Stimulated activated CD4-positive, alpha-beta T cell treated with anti-CD3 and anti-CD28 coated beads, Interleukin-2, amount 100 ng/mL, for 48 hours (primary cell): Measurements from ENCODE around the gene HMCN1.

ENCODE experiments used
- DNase-seq, 2 donors: peaks; one replicate each; pipeline ENCODE4 v3.0.0-alpha.2; 2020

HMCN1 gene

DNA sequence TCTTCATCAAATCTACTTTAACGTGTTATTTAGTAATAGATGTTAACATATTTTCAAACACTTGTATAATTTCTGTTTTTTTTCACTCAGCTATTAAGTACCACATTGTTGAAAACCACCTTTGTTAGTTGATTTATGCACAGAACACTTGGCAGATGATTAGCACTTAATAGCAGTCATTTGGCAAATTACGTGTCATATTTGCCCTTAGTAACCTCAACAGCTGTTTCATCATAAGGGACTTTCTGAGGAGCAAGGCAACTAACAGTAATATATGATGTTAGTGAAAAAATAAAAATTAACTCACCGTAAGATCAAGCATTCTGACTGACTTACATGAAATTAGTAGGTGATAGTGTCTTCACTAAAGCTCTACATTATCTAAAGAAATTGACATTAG lies 186.4 kb downstream of the HMCN1 start:
- no peak for DNase-seq

DNA sequence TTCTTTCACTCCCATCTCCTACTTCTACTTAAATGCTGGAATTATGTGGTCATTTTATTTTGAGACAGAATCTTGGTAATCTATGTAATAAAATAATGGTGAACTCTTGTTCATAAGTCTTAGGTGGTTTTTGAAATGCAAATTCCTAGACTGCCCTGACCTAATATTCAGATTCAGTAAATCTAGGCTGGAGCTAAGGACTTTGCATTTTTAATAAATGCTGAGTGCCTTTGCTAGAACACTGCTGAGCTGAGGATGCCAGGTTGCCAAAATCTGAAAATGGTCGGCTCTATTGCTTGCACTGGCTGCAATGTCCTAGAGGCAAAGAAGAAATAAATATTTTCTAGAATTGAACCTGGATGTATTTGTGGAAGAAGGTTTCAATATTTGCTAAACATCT lies 187.4 kb downstream of the HMCN1 start:
- no peak for DNase-seq

DNA sequence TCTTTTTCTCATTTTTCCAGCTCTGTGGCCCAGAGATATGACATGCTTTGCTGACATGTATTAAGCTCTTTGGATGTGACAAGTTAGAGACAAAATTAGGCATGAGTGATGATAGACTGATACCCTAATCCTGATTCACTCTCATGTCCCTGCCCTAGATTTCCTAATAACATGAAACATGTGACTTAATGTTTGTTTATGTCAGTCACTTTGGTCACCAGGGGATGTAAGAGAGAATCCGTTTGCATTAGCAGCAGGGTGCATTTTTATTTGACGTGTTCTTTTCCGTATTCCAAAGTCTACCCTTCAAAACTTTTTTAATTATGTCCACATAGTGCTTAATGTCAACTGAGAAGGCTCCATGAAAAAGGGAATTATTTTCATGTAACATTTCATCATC lies 192.4 kb downstream of the HMCN1 start:
- no peak for DNase-seq

DNA sequence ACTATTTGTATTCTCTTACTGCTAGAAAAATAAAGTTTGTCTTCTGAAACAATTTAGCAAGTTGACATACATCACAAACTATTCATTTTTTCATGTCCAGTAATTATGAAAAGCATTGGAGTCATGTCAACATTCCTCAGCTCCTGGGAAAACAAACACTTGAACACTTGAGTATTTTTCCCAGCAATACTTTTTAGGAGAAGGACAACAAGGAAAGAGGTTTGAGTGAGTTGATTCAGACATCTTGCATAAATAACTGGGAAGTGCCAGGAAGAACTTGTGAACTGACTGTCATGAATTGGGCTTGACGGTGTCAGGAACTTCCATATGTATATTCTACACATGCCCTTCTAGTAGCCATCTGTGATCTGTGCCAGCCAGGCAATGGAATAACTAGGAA lies 195.6 kb downstream of the HMCN1 start:
- no peak for DNase-seq

DNA sequence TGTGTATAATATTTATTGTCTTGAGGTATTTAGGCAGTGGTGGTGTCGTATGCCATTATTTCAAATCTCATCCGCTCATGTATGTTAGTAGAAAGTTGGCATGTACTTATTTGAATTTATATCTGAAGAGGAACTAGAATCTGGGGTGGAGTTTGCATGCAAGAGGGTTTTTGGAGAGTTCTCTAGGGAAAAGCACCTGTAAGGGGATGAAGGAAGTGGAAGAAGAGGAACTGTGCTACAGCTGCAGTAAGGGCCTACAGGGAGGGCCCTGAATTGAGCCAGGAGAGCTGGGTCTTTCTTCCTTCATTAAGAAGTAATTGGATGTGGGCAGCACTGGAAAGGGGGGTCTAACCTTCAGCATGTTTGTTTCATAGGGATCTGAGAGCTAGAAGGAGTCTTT lies 197.2 kb downstream of the HMCN1 start:
- DNase-seq: no peak

DNA sequence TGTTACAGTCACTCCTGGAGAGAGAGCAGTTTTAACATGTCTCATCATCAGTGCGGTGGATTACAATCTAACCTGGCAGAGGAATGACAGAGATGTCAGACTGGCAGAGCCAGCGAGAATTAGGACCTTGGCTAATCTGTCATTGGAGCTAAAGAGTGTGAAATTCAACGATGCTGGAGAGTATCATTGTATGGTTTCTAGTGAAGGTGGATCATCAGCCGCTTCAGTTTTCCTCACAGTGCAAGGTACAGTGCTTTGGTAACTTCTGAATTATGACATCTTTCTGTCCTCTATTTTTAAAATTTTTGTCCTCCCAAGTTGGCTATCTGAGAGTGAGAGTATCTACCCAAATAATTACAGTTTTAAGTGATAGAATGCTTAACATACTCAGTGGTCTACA lies 199.4 kb downstream of the HMCN1 start:
- no peak for DNase-seq

DNA sequence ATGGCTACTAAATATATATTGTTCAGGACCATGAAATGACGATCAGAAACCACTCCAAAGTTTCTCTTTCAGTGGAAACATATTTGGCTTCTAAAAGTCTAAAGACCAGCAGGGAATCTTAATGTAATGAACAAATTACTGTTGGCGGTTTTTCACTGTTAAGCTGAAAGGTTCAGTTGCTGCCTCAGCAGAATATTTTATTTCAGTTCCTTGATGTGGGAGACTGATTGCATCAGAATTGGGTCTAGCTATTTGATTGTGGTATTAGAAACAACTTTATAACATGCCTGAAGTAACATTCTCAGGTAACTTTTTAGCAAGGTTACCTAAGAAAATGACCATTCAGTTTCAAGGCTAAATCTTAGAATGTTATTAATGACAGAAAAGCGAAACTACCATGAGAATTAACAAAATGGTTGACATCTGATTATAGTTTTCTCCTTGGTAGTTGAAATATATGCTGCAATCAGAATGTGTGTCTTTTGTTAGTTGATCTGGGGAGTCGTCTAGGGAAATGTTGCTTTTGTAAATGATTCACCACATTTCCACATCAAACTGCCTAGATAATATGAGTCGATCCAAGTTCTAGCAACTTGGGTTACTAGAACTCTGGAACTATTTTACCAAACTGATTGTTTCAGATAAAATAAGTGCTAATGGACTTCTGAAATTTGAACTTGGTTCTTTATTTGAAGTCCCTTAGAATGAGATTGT lies 200.4 kb downstream of the HMCN1 start:
- no peak for DNase-seq

DNA sequence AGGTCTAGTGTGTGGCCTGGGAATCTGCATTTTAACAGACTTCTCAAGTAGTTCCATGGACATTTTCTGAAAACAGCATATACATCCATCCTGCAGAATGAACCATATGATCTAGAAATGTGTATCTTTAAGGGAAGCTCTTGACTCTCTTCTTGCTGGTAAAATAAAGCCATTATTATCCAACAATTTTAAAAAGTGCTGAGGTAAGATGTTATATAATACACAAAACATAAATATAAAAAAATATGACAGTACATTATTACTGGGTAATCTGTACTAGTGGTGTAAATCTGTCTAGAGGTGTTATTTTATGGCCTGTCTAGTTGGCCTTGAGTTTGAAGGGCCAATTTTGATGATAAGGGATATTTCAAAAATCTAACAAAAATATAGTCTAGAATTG lies 201.2 kb downstream of the HMCN1 start:
- DNase-seq: no peak

DNA sequence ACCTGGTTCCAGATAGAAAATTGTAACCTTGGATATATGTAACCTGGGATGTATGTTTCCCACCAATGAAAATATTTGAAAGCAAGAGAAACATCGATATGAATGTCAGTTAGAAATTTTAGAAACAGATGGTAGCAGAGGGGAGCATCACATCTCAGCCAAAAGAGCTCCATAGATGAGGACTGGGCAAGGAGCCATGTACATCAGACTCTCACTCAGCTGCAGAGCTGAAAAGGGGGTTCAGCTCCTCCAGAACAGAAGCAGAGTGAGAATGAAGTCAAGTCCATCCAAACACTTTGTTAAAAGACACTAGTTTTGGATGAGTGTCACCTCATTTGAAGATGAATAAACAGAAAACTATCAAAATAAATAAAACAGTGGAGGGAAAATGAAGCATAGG lies 202.4 kb downstream of the HMCN1 start:
- no peak for DNase-seq

DNA sequence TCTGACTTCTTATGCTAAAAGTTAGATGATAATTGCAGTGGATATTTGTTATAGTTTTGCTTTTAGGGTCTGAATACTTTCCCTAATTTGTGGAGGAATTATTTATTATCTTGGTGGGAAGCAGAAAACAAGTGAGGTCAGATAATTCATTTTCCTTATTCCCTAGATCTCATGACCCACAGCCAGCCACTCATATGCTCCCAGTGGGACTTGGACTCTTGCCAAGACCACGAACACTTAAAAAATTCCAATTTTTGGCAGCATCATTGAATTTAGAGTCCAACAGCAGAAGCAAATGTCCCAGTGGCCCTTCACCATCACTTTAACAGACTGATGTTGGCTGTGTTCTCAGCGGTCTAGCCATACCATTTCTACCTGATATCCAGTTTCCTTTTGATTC lies 204.2 kb downstream of the HMCN1 start:
- no peak for DNase-seq

DNA sequence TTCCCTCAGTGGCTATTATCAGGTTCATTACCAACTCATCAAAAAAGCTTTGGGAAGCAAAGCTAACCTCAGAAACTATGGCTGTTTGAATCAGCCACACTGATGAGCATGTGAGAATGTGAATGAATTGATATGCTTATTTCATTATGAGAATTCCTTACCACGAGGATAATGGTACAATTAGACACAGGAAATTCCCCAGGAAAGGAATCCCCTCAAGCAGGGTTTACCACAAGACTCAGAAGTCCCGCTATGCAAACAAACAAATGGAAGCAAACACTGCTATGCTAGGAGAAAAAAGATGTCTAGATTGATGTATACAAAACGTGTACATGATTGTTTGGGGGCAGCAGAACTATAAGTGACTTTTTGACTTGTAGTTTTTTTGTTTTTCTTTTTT lies 205.0 kb downstream of the HMCN1 start:
- DNase-seq: no peak

DNA sequence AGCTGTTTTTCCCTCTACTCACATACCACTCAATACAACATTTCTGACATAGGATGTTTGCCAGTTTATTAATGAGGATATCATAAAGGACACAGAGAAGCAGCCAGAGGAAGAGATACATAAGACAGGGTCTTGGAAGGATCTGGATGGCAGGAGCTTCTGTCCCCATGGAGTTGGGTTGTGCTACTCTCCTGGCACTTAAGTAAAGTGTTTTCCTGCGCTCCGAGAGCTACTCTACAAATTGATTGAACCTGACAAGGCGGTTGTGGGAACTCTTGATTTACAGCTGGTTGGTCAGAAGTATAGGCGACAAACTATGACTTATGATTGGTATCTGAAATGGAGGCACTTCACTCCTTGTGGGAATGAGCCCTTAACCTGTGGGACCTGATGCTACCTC lies 208.8 kb downstream of the HMCN1 start:
- DNase-seq: no peak

DNA sequence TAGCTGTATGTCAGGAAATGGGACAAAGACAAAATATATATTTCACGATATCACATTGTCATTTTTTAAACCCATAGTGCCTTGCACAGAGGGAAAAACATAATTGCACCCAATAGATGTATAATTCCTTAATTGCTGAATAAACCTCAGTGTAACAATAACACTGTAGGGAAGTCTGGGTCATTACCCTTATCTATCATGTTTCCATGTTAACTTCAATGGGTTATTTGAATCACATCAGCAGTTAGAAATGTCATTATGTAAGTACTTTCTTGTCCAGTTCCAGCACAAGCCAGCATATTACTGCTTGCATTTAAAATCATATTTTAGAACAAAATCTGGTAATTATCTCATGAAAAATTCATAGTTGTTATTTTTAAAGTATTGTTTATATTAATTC lies 222.7 kb downstream of the HMCN1 start:
- no peak for DNase-seq

DNA sequence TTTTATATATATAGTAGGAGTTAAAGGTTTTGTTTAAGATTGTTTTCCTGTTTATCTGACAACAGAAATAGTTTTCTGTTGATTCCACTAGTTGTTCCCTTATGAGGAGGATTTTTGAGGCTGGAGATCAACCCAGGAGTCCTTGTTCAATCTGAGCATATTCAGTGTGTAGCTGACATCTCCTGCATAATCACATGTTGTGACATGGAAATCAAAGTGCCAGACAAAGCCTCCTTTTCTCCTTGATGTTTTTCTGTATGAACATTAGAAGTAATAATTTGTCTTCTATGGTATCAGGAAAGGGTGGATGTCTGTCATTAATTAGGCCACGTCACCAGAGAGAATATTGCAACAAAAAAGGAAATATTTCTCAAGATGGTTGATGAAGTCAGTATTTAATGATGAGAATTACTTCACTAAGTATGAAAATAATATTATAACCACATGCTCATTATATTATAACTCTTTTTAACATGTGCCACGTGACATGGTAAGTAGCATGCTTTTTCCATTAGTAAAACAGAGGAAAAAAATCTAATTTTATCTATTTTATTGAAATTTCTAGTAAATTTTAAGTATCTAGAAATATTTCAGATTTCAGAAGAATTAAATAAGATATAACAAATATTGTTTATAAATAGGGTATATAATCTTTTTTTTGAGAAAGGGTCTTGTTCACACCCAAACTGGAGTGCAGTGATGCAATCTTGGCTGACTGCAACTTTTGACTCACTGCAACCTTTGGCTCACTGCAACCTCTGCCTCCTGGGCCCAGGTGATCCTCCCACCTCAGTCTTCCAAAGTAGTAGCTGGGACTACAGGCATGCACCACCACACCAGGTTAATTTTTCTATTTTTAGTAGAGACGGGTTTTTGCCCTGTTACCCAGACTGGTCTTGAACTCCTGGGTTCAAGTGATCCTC lies 223.5 kb downstream of the HMCN1 start:
- no peak for DNase-seq

DNA sequence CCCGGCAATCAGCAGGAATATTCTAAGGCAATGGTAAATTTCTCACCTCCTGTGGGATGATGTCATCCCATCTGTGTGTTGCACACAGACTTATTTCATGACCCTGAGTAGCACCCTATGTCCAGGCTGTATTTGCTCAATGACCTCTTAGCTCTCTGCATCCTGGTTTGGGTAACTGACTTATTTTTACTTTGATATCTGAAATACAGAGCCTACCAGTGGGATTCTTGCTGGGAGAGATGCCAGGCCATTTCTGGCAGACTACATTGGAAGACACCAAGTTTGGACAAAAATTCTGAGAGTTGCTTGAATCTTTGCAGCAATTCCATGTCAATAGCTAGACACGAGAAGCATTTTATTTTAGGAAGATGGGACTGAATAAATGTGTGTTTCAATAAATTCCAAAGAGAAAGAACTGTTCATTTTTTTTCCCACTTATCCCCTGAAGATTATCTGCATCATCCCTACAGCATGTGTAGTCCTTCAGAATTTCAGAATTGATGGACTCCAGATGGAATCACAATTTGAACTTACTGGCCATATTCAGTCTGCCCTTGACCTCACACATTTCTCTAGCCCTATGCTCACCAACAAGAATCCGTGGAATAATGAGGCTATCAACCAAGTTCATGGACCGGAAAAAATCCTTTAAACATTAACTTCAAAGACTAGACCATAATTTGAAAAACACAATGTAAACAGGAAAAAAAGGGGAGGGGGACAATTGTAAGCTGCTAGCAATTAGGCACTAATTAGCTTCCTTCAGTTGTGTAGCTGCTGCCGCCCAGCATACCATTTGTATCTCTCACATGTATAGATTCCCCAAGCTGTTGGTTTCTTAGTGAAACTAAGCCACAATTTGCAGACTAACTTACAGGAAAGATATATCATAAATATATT lies 226.5 kb downstream of the HMCN1 start:
- no peak for DNase-seq

DNA sequence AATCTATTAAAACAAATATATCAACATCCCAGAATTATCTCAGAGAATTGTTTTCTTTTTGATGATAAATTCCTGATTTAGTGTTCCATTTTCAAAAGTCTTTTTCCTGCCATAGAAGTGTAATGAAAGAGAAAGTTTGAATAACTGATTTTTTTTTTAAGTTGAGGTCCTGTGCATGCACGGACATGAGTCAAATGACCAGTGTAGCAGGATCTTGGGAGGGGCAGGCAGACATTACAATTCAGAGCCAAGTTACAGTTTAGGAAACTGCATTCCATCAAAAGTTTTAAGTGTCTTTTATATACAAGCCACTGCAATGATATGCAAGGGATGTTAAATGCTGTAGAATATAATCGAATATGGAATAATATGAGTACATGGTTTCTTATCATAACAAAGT lies 227.5 kb downstream of the HMCN1 start:
- DNase-seq: no peak

DNA sequence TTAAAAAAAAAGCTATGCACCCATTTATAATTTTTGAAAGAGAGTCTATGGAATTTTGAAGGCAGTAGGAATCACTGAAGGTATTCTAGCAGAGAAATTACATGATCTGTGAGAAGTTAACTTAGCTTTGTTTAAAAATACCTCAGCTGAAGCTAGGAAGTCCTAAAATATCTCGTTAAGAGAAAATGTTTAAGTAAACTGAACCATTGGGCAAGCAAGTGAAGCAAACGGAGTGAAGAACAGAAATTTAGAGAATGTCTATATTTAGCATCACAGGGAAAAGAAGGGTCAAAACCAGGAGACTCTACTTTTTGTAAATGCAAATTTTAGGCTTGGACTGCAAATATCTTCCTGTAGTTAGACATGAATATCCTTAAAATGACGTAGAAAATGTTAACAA lies 230.8 kb downstream of the HMCN1 start:
- DNase-seq: no peak

DNA sequence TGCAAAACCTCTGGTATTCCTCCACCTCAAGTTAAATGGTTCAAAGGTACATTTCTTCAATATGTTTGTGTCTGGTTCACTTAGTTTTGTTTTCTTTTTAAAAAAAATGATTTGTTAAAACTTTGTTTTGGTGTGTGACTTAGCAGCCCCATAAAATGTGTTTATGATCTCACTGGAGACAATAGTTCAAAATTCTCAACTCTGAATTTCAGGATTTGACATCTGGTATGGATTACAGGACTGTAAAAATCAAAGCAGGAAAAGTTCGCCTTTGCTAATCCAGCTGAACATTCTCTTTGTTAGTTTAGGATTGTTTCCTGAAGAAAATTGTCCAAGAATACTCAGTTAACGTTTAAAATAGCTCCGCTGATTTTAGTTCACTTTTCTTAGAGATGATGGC lies 231.7 kb downstream of the HMCN1 start:
- DNase-seq: no peak

DNA sequence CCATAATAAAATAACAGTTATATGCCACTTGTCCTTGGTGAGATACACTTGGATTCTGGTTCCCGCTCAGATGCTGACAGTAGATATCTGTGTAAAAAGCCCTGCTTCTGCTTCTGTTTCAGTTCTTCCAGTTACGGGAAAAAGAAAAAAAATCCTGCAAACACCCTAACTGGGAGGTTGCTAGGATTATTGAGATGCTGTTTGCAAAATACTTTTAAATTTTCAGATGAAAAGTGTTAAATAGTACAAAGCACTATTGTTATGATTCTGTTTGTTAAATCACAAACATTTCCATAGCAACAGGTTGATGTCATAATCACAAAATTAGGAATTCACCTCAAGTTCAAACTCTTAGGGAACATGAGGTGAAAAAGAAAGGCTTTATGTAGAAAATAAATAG lies 232.3 kb downstream of the HMCN1 start:
- DNase-seq: no peak

DNA sequence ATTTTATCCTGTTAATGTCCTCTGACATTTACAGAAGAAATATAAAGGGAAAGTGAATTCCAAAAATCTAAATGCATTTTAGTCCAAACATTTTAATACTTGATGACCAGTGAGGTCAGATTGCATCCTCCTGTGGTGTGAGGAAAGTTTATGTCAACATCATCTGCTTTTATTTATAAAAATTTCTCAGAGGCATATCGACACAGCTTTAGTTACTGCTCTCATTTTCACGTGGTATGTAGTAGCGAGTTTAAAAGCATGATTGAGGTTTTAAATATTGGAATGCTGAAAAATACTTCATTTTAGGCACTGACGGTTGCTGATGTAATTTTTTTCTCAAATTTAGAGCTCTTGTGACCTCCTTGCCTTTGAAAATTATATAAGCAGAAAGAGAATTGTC lies 234.8 kb downstream of the HMCN1 start:
- no peak for DNase-seq

DNA sequence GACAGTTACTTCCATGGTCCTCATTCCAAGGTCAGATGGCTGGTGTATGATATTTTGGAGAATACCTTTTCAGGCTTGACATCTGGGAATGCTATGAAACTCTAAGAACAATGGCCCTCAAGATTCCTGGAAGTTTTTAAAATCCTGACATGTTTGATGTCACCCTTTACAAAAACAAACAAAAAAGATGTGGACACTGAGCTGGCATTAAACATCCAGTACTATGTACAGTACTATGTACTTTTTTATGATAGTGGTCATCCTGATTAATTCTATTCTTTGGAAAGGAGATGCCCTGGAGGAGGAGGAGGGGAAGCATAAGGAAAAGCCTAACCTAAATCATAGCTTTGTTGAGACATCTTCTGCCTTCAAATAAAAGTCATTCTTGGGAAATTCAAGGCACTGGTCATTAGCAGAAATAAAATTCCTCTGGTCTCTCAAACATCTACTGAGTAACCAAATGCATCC lies 235.4 kb downstream of the HMCN1 start:
- no peak for DNase-seq

DNA sequence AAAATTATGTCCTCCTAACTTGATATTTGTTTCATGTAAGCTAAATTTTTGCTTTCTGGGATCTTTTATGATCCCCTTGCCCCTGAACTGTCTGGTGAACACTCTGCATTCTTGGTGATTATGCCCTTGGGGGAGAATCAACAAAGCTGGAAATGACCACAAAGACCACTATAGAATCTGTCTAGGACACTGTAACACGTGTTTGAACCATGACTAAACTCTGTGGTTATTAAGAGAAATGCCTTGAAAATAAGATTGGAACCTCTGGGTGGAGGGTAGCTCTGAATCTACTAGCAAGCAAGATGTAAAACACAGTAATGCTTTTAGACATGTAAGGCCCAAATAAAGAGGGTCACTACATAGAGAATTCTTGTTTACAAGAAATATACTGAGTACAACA lies 237.5 kb downstream of the HMCN1 start:
- no peak for DNase-seq

DNA sequence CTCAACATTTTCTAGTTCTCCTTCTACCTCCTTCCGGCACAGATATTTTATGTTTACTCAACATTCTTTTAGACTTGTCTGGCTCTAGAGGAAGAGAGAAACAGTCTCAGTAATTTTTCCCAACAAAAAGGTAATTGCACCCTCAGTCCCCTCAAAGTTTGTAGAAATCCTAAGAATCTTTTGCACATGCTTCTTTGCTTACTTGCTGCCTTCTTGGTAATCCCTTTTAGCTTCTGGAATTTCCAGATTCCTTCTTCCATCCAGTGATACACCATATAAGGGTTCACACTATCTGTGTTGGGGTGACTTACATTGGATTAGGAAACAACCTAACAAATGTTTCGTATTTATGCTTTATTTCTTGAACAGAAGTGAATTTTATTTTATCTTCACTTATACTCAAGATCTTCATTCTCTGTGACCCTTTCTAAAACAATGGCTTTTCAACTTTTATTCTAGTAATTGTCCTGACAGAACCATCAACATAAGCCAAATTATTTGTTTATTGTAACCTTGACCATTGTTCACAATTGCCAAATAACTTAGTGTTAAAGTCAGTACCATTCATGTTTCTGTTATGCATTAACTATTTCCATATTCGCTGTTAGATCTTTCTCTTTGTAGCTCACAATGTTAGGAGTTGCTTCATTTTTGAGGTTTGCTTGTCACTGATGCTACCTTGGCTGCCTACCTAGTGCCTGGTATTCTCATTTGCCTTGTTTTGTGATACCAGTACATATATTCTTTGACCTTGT lies 238.1 kb downstream of the HMCN1 start:
- DNase-seq: no peak
